ENCODE results near the gene GDF10.
A peak's percentile ranks its signal among the peaks of the same experiment; 100 is the strongest.

The GDF10 gene

DNA sequence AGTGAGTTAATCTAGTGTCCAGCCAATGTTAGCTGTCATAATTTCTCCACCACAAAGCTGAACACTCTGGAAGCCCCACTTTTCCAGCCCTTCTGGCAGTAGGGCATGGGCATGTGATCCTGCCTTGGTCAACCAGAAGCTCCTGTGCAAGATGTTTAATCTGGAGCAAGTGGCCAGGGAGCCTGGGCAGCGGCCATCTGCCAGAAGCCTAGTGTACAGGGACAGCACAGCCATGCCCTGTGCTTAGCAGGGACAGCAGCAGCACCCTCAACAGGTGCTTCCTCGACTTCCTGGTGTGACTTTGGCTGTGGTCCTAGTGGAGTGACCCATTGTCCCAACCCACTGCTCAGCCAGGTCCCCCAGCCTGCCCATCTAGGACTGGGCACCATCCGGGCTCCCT is 58.5 kb downstream of the GDF10 start:
- no peak for DNase-seq
- H3K4me3 Mint-ChIP-seq: no peak overlapping the region
- no peaks in the 10 kb centered on the region for H3K36me3 Mint-ChIP-seq
- H3K27me3 Mint-ChIP-seq: no peaks in the 10 kb centered on the region
- CTCF ChIA-PET: interaction anchor here (1.3 kb wide), 1 partner anchor 334 kb away, joined by 5 read pairs; no protein-coding TSS in a partner anchor
- no peaks in the 10 kb centered on the region for H3K9me3 Mint-ChIP-seq
- no peak overlapping the region for H3K27ac Mint-ChIP-seq
- H3K4me1 Mint-ChIP-seq: no peaks in the 10 kb centered on the region

DNA sequence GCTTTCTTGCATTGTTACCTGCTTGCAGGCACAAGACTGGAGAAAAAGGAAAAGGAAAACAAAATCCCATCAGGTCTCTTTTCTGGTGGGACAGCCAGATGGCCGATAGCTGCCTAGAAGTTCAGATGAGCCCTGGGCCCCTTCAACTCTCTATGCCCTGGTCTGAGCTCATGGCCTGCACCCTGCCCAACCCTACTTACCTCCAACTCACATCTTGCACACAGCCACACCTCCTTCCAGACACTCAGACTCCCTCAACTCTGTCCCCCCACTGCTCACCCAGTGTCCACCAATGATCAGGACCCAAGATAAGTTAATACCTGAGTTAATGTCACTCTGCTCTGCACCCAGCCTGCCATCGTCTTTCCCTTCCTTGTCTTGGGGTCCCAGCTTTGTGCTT is 59.1 kb downstream of the GDF10 start:
- no peaks in the 10 kb centered on the region for H3K27me3 Mint-ChIP-seq
- H3K27ac Mint-ChIP-seq: no peak overlapping the region
- H3K36me3 Mint-ChIP-seq: no peaks in the 10 kb centered on the region
- no peak for DNase-seq
- CTCF ChIA-PET: interaction anchor here (1.3 kb wide), 1 partner anchor 335 kb away, joined by 5 read pairs; no protein-coding TSS in a partner anchor
- no peaks in the 10 kb centered on the region for H3K4me1 Mint-ChIP-seq
- H3K9me3 Mint-ChIP-seq: no peaks in the 10 kb centered on the region
- H3K4me3 Mint-ChIP-seq: no peak overlapping the region

DNA sequence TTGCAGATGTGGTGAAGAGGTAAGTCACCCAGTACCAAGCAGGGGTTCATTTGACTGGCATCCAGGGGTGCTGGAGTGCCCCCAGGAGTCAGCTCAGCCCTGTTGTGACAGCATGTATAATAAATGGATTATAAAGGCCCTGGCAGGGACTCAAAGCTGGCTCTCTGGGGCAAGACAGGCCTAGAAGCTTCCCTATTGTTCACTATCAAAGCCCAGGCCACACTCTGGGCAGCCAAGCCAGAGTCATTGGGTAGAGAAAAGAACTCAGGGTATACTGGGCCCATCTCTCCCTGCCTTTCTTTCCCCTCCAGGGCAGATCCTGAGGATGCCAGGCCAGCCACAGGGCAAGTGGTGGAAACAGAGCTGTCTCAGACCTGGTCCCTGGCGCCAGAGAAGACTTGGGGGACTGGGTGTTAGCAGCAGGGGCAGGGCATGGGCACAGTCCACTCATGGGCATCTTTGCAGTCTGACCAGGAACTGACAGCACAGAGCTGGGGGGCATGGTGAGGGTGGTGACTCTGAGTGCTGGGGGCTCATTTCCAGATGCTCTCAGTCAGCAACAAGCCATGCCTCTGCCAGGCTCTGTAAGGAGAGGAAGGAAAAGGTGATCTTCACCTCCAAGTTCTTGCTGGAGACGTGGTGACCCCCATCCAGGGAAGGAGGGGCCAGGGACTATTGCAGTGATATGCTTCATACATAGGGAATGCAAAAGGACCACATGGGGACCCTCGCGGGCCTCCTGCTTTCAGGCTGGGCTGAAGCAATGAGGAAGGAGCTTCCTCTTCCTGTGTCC is 59.8 kb downstream of the GDF10 start:
- Mint-ChIP-seq H3K4me3 (no peak overlapping the region), H3K9me3 (no peaks in the 10 kb centered on the region), H3K27me3 (no peaks in the 10 kb centered on the region), H3K4me1 (no peaks in the 10 kb centered on the region), H3K27ac (no peak overlapping the region), H3K36me3 (no peaks in the 10 kb centered on the region)
- CTCF ChIA-PET: interaction anchor here (1.3 to 1.4 kb wide), 2 partner anchors 13 to 14 kb away, joined by 3 to 5 read pairs; no protein-coding TSS in a partner anchor
- DNase-seq: peak; percentile 10

DNA sequence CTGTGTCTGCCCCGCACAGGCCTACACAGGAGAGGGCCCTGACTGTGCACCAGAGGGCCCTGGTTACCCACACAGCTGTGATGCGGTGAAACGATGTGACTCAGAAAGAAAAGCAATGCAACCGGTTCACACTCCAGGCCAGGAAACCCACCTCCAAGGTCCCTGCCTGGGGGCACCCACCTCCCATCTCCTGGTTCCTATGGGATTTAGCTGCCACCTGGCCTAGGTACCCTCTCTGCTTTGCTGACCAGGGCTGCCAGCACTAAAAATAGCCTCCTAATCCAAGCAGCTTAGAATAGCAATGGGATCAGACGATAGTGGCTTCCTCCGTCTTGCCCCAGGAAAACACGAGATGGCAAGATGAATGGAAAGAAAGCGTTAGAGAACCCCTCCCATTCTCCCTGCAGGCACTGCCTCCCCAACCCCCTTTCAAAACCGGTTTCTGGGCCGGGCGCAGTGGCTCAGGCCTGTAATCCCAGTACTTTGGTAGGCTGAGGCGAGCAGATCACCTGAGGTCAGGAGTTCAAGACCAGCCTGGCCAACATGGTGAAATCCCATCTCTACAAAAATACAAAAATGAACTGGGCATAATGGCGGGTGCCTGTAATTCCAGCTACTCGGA is 60.5 kb downstream of the GDF10 start:
- H3K27me3 Mint-ChIP-seq: peaks cover 3% of the 10 kb centered on the region
- H3K9me3 Mint-ChIP-seq: no peaks in the 10 kb centered on the region
- peak; percentile 1 for DNase-seq
- no peaks in the 10 kb centered on the region for H3K36me3 Mint-ChIP-seq
- H3K4me1 Mint-ChIP-seq: no peaks in the 10 kb centered on the region
- H3K27ac Mint-ChIP-seq: no peak overlapping the region
- CTCF ChIA-PET: interaction anchor here (1.3 to 2.2 kb wide), 3 partner anchors 13 to 335 kb away, joined by 3 to 6 read pairs (median 5); no protein-coding TSS in a partner anchor
- no peak overlapping the region for H3K4me3 Mint-ChIP-seq

DNA sequence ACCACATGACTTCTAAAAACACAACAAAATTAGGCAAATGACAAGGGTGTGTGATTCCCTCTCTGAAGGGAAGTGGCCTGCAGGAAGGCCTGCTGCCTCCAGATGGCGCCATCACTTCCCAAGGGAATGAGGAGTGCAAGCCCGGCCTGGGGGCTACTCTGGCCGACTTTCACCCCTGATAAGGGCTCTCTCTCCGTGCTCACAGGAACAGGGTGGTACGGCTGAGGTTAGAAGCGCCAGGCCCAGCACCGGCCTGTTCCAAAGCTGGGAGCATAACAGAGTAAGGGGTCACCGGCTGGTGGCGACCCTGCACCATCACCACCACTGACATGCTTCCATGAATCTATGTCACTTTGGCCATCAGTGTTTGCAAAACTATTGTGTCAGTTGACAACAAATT is 61.3 kb downstream of the GDF10 start:
- H3K27me3 Mint-ChIP-seq: peaks cover 3% of the 10 kb centered on the region
- CTCF ChIA-PET: interaction anchor here (0.6 to 2.2 kb wide), 6 partner anchors 8 to 336 kb away, joined by 3 to 6 read pairs (median 3); no protein-coding TSS in a partner anchor
- no peaks in the 10 kb centered on the region for H3K4me1 Mint-ChIP-seq
- peak; percentile 52 for DNase-seq
- H3K9me3 Mint-ChIP-seq: no peaks in the 10 kb centered on the region
- no peak overlapping the region for H3K27ac Mint-ChIP-seq
- H3K4me3 Mint-ChIP-seq: no peak overlapping the region
- no peaks in the 10 kb centered on the region for H3K36me3 Mint-ChIP-seq

DNA sequence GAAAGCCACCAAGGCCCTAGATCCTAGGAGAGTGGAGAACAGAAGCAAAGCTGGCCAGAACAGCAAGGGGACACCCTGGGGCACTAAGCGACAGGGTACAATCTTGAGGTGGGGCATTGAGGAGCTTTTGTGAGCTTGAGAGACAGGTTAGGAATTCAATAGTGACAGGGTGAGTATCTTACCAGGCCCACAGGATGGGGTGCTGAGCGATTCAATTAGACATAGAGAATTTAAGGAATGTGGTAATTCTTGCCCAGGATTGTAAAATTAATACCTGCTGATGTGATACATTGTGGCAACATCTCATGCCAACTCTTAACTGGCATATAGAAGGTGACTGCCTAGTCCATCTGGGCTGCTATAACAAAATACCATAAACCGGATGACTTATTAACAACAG is 62.2 kb downstream of the GDF10 start:
- H3K27me3 Mint-ChIP-seq: peaks cover 3% of the 10 kb centered on the region
- H3K4me1 Mint-ChIP-seq: no peaks in the 10 kb centered on the region
- no peaks in the 10 kb centered on the region for H3K9me3 Mint-ChIP-seq
- no peak for DNase-seq
- no peak overlapping the region for H3K4me3 Mint-ChIP-seq
- no peaks in the 10 kb centered on the region for H3K36me3 Mint-ChIP-seq
- no peak overlapping the region for H3K27ac Mint-ChIP-seq
- CTCF ChIA-PET: interaction anchor here (0.6 to 2.2 kb wide), 5 partner anchors 9 to 337 kb away, joined by 3 to 6 read pairs (median 4); no protein-coding TSS in a partner anchor

Measured in activated naive CD4-positive, alpha-beta T cell treated with anti-CD3 and anti-CD28 coated beads, Interleukin-2, amount 10 ng/mL, durations not matched to agents 7 days and 5 days (primary cell).